K562 (cell line): Measurements from ENCODE around the gene SCN4A. TPM values are rescaled to one million over a fixed set of nuclear protein-coding genes. Genes with fewer than 3 reads are reported as not detected.
A peak's percentile ranks its signal among the peaks of the same experiment; 100 is the strongest.

ENCODE experiments used
- BHLHE40 ChIP-seq: IDR thresholded peaks from 2 replicates; pipeline ENCODE4 v1.6.1; 2011; ENCODE audit warnings: low read length, improper control_type of control experiment
- CUX1 ChIP-seq: fragments of 200-800 bp; sonication (Bioruptor generic); IDR thresholded peaks from 2 replicates; pipeline ENCODE4 v1.6.1; 2016; ENCODE audit warnings: missing genetic modification characterization, missing compliant biosample characterization
- EWSR1 ChIP-seq: fragments of 450-650 bp; IDR thresholded peaks from 2 replicates; pipeline ENCODE4 v1.6.1; 2018; ENCODE audit warnings: borderline replicate concordance, mild to moderate bottlenecking, low read depth, moderate library complexity; ENCODE audit not compliant: partially characterized antibody
- NELFE ChIP-seq: IDR thresholded peaks from 2 replicates; pipeline ENCODE4 v1.6.1; 2011; ENCODE audit warnings: mild to moderate bottlenecking; ENCODE audit not compliant: insufficient read depth, insufficient read length
- POLR2AphosphoS5 ChIP-seq: IDR thresholded peaks from 2 replicates; pipeline ENCODE4 v1.6.1; 2011; ENCODE audit warnings: mild to moderate bottlenecking, low read depth, low read length, moderate library complexity; ENCODE audit not compliant: control insufficient read depth, insufficient read depth
- TAL1 ChIP-seq: fragments of 450-650 bp; IDR thresholded peaks from 2 replicates; pipeline ENCODE4 v1.6.1; 2016; ENCODE audit warnings: mild to moderate bottlenecking
- TEAD1 ChIP-seq, 2 experiments: fragments of 450-650 bp in 1 of 2; sonication (generic) in 1 of 2; formaldehyde crosslinking; IDR thresholded peaks; 2 replicates each; pipeline versions ENCODE4 v1.4.0 to v1.8.0; 2020 to 2022; ENCODE audit warnings: mild to moderate bottlenecking in 2 of 2, missing genetic modification reagents in 1 of 2
- THRA ChIP-seq: fragments of 450-650 bp; IDR thresholded peaks from 2 replicates; pipeline ENCODE4 v1.6.1; 2017; ENCODE audit warnings: mild to moderate bottlenecking, moderate library complexity
- XRCC5 ChIP-seq: fragments of 200-400 bp; formaldehyde crosslinking; IDR thresholded peaks from 2 replicates; pipeline ENCODE4 v1.6.1; 2017; ENCODE audit warnings: low read depth, mild to moderate bottlenecking, low read length
- ZFP36 ChIP-seq: fragments of 150-350 bp; IDR thresholded peaks from 2 replicates; pipeline ENCODE4 v1.6.1; 2018; ENCODE audit warnings: low read length, low read depth; ENCODE audit not compliant: partially characterized antibody
- ZNF764 ChIP-seq: fragments of 250-450 bp; sonication (Bioruptor Pico); IDR thresholded peaks from 2 replicates; pipeline ENCODE4 v1.4.0; 2020; ENCODE audit warnings: low read depth, mild to moderate bottlenecking, moderate library complexity
- ZSCAN32 ChIP-seq: fragments of 450-650 bp; formaldehyde crosslinking; IDR thresholded peaks from 2 replicates; pipeline ENCODE4 v1.4.0; 2020; ENCODE audit warnings: mild to moderate bottlenecking, moderate library complexity
- polyA plus RNA-seq, 8 experiments: library from polyadenylated mRNA; depleted of rRNA in 4 of 8; stranded (reverse) in 5 of 8; unstranded in 3 of 8; fragments of >200 nt; fragmentation: Nextera tagmentation in 2 of 8; fragmentation: Illumina TruSeq in 1 of 8; extraction: Ambion mirVana in 2 of 8; extraction: Trizol in 1 of 8; gene quantifications; 2 replicates each; pipeline versions ENCODE4 v1.2.1 to v1.2.3, GENCODE V29; 2011 to 2014; ENCODE audit warnings: inconsistent platforms in 1 of 8, missing spikeins in 1 of 8
- total RNA-seq, 7 experiments: library from RNA; depleted of rRNA in 6 of 7; stranded (reverse); fragments of >200 nt in 6 of 7; fragmentation: Illumina TruSeq in 2 of 7; extraction: Trizol in 2 of 7; gene quantifications; 2 replicates each; pipeline versions ENCODE4 v1.2.1 to v1.2.3, GENCODE V29; 2011 to 2021; ENCODE audit warnings: low replicate concordance in 1 of 7

Gene SCN4A
- total and polyA plus RNA-seq, 9 of the 15 experiments (the other 6 are each of a cell fraction or from before 2014, with no cell fraction given): 0.29 to 2.6 (median 1.4) TPM

GRCh38 chr17:64006361-64007088, 33.8 kb upstream of the SCN4A start (continued):
- TF ChIP-seq CUX1 (CRISPR knock-in tag) (no peak), ZSCAN32 (CRISPR knock-in tag) (no peak), BHLHE40 (peak; percentile 99), ZNF764 (no peak), EWSR1 (no peak), TEAD1 (CRISPR knock-in tag; IDR thresholded peaks at IDR 0.05) (peak in 1 of 2 experiments; percentile 87; a peak in 1 of 4 replicates), THRA (no peak), ZFP36 (no peak), XRCC5 (0 out of 2 replicates have a peak, but pooled peaks have one; percentile 32), POLR2AphosphoS5 (peak; percentile 85), NELFE (no peak), TAL1 (peak; percentile 85)
